EH (cell line): ENCODE results near the gene LCP2.

Experiments used
- DNase-seq: peaks from one replicate; pipeline ENCODE4 v3.0.0-alpha.2; 2015; ENCODE audit warnings: low read depth

Gene LCP2

DNA sequence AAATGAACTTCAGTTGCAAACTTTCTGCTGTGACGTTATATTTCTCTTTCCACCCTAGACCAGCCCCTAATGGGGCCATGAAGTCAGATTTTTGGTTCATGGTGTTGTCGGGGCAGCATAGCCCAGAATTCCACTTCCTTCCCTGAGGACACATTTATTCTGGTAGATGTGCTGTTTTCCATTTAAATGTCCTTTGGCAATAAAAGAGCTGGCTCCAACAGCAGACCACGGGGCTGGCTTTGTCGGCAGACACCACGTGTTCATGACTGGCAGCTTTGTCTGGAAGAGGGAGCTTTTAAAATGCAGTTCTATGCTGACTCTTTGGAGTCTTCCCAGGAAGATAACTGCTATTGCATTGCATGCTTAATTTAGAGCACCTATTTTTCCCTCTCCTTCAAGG is 17.6 kb upstream of the LCP2 start:
- DNase-seq = peak; percentile 4

- no peak for DNase-seq
Measured at GRCh38 chr5:170314541-170315095, 17.0 kb upstream of the LCP2 start.

GRCh38 chr5:170313816-170314215 is 16.2 kb upstream of the LCP2 start:
- no peak for DNase-seq

DNA sequence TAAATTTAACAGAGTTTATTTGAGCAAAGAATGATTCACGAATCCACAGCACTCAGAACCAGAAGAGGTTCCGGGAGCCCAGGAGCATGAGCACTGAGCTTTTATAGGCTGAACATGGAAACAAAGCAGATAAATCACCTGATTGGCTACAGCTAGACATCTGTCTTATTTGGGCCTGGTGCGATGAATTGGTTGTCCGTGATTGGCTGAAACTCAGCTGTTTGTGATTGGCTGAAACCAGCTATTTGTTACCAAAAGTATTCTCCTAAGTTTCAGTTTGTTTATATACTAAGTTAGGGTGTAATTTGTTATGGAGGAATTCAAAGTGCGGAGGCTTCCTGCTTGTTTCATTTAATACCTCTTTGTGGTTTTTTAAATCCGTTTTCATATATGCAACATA is 15.8 kb upstream of the LCP2 start:
- peak; percentile 3 for DNase-seq

DNA sequence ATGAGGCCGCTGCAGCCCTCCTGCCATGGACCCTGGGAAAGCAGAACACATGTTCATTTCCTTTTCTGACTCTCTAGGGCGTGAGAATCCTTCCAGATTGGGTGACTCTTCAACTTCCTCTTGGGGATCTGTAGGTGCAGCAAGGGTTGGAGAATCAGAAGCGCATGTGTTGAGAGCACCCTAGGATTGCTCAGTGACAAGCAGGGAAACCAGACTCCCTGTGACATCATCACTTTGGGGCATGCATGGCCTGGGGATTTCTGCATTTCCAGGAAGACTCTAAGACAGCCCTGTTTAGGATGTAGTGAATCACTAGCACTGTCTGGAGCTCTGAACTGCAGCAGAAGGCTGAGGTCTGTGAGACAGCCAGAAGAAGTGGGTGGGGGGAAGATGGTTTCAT is 15.1 kb upstream of the LCP2 start:
- peak; percentile 11 for DNase-seq

GRCh38 chr5:170312301-170312595 is 14.7 kb upstream of the LCP2 start:
- DNase-seq = no peak

DNA sequence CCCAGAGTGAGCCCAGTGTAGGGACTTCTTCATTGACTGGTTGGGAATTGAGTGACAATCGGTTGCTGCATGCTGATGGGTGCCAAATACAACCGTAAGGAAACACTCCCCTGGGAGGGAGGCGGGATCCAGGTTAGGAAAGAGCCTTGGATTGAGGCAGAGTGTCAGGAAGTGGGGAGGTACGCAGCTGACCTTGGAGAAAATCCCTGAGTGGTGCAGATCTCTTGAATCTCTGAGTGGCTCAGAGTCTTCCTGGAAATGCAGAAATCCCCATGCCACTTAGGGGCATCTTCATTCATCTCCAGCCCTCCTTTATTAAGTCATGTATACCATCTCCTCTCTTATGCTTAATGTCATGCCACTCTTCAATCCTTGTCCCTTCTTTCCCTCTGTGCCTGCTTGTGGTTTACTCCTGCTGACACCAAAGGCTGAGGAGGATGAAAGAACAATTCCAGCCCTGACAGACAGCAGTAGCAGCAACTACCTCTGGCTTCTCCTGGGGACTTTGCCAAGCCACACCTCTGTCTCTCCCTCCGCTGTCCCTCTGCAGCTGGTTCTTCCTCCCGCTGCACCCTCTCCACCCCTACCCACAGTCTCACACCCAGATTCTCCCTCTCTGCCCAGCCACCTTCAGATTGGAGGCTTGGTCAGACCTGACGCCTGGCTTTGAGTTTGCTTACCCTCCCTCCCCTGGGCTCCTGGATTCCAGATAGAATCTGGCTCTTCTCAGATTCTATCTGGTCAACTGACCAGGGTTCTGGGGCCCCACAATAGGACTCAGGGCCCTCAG is 14.1 kb upstream of the LCP2 start:
- DNase-seq = no peak

- DNase-seq = no peak
Measured at GRCh38 chr5:170310256-170310926, 12.8 kb upstream of the LCP2 start.

DNA sequence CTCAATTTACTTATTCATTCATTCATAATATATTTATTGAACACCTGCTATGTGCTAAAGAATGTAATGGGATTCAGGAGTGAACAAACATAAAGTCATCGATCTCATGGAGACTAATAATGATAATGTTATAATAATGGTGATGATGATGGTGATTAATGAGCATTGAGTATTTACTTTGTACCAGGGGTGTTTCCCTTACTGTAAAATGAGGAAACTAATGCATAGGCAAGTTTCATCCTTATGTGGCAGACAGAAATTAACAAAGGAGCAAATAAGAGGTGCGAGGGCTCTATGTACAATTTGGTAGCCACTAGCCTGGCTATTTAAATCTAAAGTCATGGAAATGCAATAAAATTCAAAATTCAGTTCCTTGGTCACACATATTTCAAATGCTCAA is 11.1 kb upstream of the LCP2 start:
- no peak for DNase-seq

DNA sequence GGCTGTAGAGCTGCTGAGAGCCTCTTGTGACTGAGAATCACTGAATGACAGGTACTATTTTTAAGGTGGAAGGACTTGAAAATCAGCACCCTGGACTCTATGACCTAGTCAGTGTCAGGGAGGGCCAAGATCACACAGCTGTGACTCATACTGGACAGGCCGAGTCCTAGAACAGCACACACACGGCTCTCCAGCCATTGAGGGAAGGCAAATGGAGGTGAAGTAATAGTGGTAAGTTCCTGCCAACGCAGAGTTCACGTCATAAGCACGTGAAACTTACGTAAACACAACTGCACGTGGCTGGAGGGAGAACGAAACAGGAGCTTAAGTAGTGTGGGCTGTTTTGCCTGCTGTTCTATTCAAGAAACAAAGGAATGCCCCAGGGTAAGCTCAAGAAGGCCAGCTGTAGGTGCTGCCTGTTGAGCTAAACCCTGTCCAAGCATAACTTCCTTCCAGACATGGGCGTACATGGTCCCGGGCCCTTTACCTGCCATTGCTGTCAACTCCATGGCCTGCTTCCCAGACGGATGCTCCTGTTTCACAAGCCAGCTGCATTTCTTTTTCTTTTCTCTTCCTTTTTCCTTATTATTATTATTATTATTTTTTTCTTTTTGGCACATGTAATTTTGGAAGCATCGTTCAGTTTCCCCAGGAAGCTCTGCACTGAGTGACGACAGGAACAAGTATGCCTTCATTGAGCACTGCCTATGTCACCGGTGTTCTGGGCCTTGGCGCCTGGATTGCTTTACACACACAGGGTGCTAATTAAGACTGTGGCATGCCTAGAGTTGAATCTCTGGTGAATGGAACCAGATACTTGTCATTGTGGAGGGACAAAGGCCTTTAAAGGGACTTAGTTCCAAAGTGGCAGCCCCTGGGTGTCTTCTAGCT is 10.2 kb upstream of the LCP2 start:
- DNase-seq = peak; percentile 21

- peak; percentile 7 for DNase-seq
Measured at GRCh38 chr5:170306381-170306831, 8.8 kb upstream of the LCP2 start.

- no peak for DNase-seq
Measured at GRCh38 chr5:170305646-170306025, 8.1 kb upstream of the LCP2 start.

- DNase-seq = no peak
Measured at GRCh38 chr5:170305016-170305645, 7.6 kb upstream of the LCP2 start.

DNA sequence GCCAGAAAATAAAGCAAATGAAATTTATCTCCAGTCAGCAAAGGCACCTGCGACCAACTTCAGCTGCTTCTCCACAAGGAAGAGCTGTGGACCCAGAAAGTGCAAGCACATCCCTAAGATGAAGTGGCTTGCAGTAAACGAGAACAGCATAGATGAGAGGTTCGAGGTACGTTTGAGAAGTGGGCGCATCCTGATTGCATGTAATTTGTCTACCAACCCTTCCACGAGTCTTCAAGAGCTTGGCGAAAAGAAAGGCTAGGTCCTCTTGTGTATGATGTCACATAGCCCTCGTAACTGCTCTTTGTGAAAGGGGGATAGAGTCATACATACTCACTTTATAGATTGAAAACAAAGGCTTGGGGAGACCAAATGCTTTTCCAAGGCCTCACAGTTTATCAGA is 6.0 kb upstream of the LCP2 start:
- DNase-seq = no peak

DNA sequence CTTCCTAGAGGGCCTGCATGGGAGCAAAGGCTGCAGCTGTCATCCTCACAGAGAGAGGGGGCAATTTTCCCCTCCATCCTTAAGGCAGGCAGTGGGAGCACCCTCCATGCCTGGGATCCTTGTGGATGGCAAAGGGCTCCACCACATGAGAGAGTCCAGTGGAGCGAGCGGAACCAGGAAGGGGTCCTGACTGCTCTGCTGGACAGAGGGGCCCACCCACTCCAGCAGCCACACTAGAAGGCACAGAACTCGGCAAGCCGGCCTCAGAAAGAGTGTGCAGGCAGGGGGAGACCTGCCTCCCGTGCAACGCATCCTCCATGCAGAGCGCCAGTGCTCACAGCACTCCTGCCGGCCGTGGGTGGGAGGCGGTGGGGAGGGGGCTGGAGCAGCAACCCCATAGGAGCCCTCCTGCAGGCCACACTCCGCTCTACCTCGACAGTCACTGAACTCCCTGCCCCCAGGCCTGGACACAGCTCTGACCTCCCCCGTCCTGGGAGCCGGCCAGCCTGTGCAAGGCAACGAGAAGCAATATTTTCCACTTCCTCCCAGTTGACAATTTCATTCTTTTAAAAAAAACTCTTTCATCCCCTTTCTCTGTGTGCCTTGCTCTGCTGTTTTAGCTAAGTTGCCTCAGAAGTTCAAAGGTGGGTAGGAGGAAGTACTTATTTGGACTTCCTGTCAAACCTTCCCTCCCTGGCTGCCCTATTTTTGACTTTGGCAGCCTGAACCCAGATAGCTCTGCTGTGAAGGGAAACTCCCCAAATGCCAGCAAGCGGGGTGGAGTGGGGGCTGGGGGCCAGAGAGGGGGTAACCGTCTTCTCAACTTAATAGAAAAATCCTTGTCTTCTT is 5.3 kb upstream of the LCP2 start:
- no peak for DNase-seq

DNA sequence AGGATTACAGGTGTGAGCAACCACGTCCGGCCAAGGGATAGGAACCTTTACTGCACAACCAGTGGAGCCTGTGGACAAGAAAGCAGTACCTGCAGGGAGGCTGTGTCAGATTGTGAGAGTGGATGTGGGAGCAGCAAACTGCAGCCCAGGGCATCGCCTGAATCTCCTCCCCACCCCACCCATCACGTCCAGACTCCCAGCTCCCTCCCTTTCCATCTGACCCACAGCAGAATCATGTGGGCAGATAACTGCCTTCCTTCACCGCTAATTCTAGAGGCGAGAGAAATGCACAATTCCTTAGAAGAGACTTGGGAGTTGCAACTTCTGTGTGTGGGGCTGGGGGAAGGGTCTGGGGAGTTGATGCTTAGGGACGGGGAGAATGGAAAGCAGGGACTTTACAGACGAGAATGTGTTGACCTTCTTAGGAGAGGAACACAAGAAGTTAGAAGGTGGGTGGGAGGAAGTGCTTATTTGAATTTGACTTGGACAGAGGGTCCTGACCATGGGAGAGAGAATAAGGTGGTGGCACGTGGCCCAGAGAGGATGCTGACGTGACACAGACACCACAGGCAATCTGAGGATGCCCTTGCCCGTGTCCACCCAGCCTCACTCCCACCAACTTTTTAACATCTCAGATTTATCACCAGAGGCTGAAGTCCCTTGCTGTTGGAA is 4.5 kb upstream of the LCP2 start:
- DNase-seq = no peak

GRCh38 chr5:170301149-170301548 is 3.6 kb upstream of the LCP2 start:
- DNase-seq = no peak

GRCh38 chr5:170300361-170301013 is 2.9 kb upstream of the LCP2 start:
- DNase-seq = no peak

- DNase-seq = no peak
Measured at GRCh38 chr5:170296935-170297588, 515 bp downstream of the LCP2 start.
